Muscle layer of colon (tissue), 2 donors: ENCODE data around the gene MYL11.

Experiments used
- H3K27ac ChIP-seq: one replicate; pipeline ENCODE4 v1.7.0; 2013; ENCODE audit warnings: low read depth, mild to moderate bottlenecking, low read length, moderate library complexity
- H3K27me3 ChIP-seq, 2 donors: one replicate each; pipeline ENCODE4 v1.7.0; 2013; ENCODE audit warnings: low read length in 2 of 2, mild to moderate bottlenecking in 2 of 2; ENCODE audit not compliant: insufficient read depth in 2 of 2, control insufficient read depth in 1 of 2
- H3K36me3 ChIP-seq: one replicate; pipeline ENCODE4 v1.7.0; 2013; ENCODE audit warnings: mild to moderate bottlenecking, low read length; ENCODE audit not compliant: insufficient read depth
- H3K4me1 ChIP-seq: one replicate; pipeline ENCODE4 v1.7.0; 2013; ENCODE audit warnings: mild to moderate bottlenecking, low read length; ENCODE audit not compliant: insufficient read depth
- H3K4me3 ChIP-seq, 2 donors: one replicate each; pipeline ENCODE4 v1.7.0; 2013; ENCODE audit warnings: low read length in 2 of 2, low read depth in 1 of 2, mild to moderate bottlenecking in 1 of 2, moderate library complexity in 1 of 2
- H3K9ac ChIP-seq: one replicate; pipeline ENCODE4 v1.7.0; 2013; ENCODE audit warnings: low read length
- H3K9me3 ChIP-seq: one replicate; pipeline ENCODE4 v1.7.0; 2013; ENCODE audit warnings: mild to moderate bottlenecking, low read length
- donor health status: abdominal sarcoma.
- donor health status: Adenocarcinoma of cecum.

Gene MYL11

GRCh38 chr16:30348113-30348512 is 26.5 kb upstream of the MYL11 start:
- Histone ChIP-seq H3K27me3 (no peaks in the 10 kb centered on the region), H3K27ac (no peak overlapping the region), H3K9ac (no peak overlapping the region), H3K4me3 (no peak overlapping the region), H3K9me3 (no peaks in the 10 kb centered on the region), H3K4me1 (peaks cover 19% of the 10 kb centered on the region), H3K36me3 (peaks cover 25% of the 10 kb centered on the region)

- no peaks in the 10 kb centered on the region for H3K9me3 ChIP-seq
- no peaks in the 10 kb centered on the region for H3K27me3 ChIP-seq
- no peak overlapping the region for H3K4me3 ChIP-seq
- H3K27ac ChIP-seq, result no peak overlapping the region
- peaks cover 30% of the 10 kb centered on the region for H3K36me3 ChIP-seq
- H3K4me1 ChIP-seq, result peaks cover 26% of the 10 kb centered on the region
- H3K9ac ChIP-seq, result no peak overlapping the region
Observed at GRCh38 chr16:30348929-30349328, 25.7 kb upstream of the MYL11 start.

DNA sequence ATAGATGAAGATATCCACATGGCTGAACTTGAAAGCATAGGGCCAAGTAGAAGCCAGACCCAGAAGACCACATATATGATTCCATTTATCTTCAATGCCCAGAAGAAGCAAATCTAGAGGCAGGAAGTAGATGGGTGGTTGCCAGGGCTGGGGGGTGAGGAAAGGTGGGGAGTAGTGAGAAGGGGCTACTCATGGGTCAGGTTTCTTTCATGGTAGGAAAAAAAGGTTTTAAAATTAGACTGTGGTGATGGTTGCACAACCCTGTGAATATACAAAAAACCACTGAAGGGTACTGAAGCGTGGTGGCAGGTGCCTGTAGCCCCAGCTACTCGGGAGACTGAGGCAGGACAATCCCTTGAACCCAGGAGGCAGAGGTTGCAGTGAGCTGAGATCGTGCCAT is 24.9 kb upstream of the MYL11 start:
- no peak overlapping the region for H3K27ac ChIP-seq

GRCh38 chr16:30350134-30350871 is 24.3 kb upstream of the MYL11 start:
- Histone ChIP-seq H3K27me3 (no peaks in the 10 kb centered on the region), H3K4me3 (no peak overlapping the region), H3K9me3 (no peaks in the 10 kb centered on the region), H3K36me3 (peaks cover 30% of the 10 kb centered on the region), H3K4me1 (peaks cover 33% of the 10 kb centered on the region), H3K27ac (no peak overlapping the region), H3K9ac (no peak overlapping the region)

More for the DNA sequence above, 24.9 kb upstream of the MYL11 start:
- Histone ChIP-seq H3K9me3 (no peaks in the 10 kb centered on the region), H3K9ac (no peak overlapping the region), H3K36me3 (peaks cover 30% of the 10 kb centered on the region), H3K4me1 (peaks cover 33% of the 10 kb centered on the region), H3K27me3 (no peaks in the 10 kb centered on the region), H3K4me3 (no peak overlapping the region)

DNA sequence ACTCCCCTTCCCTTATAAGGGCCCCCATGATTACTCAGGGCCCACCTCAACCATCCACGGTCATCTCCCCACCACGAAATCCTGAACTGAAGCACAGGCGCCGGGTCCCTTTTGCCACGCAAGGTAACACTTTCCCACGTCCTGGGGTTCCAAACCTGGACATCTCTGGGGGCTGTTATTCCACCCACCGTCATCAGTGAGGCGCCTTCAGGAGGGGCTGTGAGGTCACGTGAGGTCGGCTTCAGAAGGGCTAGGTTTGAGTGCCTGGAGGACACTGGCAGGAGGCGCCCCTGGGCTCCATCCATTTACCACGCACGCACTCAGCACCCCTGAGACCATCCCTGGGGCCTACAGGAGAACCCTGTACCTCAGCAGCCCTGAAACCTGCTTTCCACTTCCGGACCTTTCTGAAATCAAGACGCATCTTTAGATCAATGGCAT is 23.6 kb upstream of the MYL11 start:
- Histone ChIP-seq H3K9ac (no peak overlapping the region), H3K4me3 (no peak overlapping the region), H3K27ac (no peak overlapping the region), H3K4me1 (peaks cover 38% of the 10 kb centered on the region), H3K27me3 (no peaks in the 10 kb centered on the region), H3K36me3 (peaks cover 30% of the 10 kb centered on the region), H3K9me3 (no peaks in the 10 kb centered on the region)

- Histone ChIP-seq H3K36me3 (peaks cover 32% of the 10 kb centered on the region), H3K27me3 (no peaks in the 10 kb centered on the region), H3K9ac (peak overlapping the region; percentile 49), H3K9me3 (no peaks in the 10 kb centered on the region), H3K4me3 (no peak overlapping the region), H3K27ac (peak overlapping the region; percentile 82), H3K4me1 (peaks cover 46% of the 10 kb centered on the region)
Observed at GRCh38 chr16:30351586-30352419, 22.8 kb upstream of the MYL11 start.

GRCh38 chr16:30352488-30353401 is 21.9 kb upstream of the MYL11 start:
- Histone ChIP-seq H3K9ac (peak overlapping the region; percentile 49), H3K27ac (peak overlapping the region; percentile 82), H3K4me1 (peaks cover 48% of the 10 kb centered on the region)

GRCh38 chr16:30353438-30354129 is 21.0 kb upstream of the MYL11 start:
- Histone ChIP-seq H3K4me3 (peak overlapping the region; percentile 83 to 97), H3K36me3 (peaks cover 50% of the 10 kb centered on the region), H3K9me3 (no peaks in the 10 kb centered on the region), H3K9ac (peak overlapping the region; percentile 99), H3K27me3 (no peaks in the 10 kb centered on the region), H3K27ac (peak overlapping the region; percentile 93), H3K4me1 (peaks cover 48% of the 10 kb centered on the region)

More at GRCh38 chr16:30352488-30353401, 21.9 kb upstream of the MYL11 start:
- Histone ChIP-seq H3K36me3 (peaks cover 41% of the 10 kb centered on the region), H3K27me3 (no peaks in the 10 kb centered on the region), H3K9me3 (no peaks in the 10 kb centered on the region), H3K4me3 (no peak overlapping the region)

DNA sequence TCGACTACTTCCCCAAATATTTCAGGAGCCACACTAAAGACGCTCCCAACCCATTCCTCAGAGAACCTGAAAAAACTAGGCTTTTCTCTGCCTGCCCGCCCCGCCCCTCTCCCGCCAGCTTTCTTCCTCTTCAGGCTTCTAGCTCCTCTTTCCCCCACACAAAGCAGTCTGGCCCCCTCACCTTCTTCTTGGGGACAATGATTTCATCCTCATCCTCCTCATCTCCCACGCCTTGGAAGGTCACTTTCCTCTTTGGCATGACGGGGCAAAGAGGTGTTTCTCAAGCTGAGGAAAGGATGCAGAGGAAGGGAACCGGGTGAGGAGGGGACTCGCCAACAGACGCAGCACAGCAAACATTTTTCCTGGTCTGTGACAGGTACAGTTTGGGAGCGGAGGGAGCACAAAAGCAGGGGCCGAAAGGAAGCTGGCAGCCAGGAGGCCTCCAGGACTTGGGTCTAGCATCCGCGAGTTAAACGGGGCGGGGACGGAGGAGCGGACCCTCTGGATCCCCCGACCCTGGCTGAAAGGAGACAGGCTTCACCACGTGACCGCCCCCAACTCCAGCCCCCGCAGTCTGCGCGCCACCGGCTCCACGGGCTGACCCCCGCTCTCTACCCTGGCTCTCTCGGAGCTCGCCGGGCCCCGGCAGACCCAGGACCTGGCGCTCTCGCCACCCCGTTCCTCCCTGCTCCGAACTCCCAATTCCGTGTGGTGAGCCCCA is 20.0 kb upstream of the MYL11 start:
- Histone ChIP-seq H3K9ac (peak overlapping the region; percentile 99), H3K36me3 (peaks cover 60% of the 10 kb centered on the region), H3K27me3 (no peaks in the 10 kb centered on the region), H3K9me3 (no peaks in the 10 kb centered on the region), H3K4me3 (peak overlapping the region; percentile 83 to 97), H3K27ac (peak overlapping the region; percentile 93), H3K4me1 (peaks cover 48% of the 10 kb centered on the region)
